ENCODE results near the gene AOC3. TPM values are rescaled to one million over a fixed set of nuclear protein-coding genes. Genes with fewer than 3 reads are reported as not detected.

Gene AOC3
- total and polyA plus RNA-seq, 2 of the 13 experiments (the other 11 are each of a cell fraction or from before 2014, with no cell fraction given), result 8.7 to 51.7 TPM

DNA sequence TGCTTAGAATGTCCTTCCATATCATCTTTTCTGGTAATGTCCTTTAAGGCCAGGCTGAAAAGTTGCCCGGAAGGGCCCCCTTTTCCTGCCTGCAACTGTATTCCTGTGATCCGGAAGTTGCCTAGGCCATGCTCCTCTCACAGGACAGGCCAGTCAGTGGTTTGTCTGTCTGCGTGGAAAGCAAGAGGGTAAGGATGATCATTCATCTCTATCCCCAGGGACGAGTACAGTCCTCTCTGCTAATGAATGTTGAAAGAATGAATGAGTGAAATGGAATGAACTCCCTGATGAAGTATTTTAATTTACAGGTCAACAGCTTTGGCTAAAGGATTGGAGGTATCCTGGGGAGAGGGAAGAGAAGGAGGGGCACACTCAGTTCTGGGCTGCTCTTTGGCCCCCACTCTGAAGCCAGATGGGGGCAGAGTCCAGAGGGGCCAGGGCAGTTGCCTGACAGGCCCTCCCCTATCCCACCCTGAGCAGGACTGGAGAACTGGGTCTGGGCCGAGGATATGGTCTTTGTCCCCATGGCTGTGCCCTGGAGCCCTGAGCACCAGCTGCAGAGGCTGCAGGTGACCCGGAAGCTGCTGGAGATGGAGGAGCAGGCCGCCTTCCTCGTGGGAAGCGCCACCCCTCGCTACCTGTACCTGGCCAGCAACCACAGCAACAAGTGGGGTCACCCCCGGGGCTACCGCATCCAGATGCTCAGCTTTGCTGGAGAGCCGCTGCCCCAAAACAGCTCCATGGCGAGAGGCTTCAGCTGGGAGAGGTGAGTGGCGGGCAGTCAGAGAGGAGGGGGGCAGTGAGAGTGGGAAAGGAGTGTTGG, 3.2 kb downstream of the AOC3 start (continued):
- no peak; the same call in 1 of the 2 replicates for TF ChIP-seq ZNF142 (CRISPR knock-in tag; IDR thresholded peaks at IDR 0.05)
- peak; percentile 75 for TF ChIP-seq CBX1 (IDR thresholded peaks at IDR 0.05; ENCODE audit: low read depth)
- no peak for TF ChIP-seq ZNF383 (CRISPR knock-in tag; IDR thresholded peaks at IDR 0.05; ENCODE audit: borderline replicate concordance)
- TF ChIP-seq POLR2A (IDR thresholded peaks at IDR 0.05; ENCODE audit: insufficient read depth in 1 of 2, low read depth in 2 of 2, low read length in 2 of 2), result peak in 1 of 2 experiments; percentile 45; a peak in 1 of 4 replicates
- peak; percentile 52 for TF ChIP-seq ERF (CRISPR knock-in tag; IDR thresholded peaks at IDR 0.05)
- TF ChIP-seq, protein P1, sequence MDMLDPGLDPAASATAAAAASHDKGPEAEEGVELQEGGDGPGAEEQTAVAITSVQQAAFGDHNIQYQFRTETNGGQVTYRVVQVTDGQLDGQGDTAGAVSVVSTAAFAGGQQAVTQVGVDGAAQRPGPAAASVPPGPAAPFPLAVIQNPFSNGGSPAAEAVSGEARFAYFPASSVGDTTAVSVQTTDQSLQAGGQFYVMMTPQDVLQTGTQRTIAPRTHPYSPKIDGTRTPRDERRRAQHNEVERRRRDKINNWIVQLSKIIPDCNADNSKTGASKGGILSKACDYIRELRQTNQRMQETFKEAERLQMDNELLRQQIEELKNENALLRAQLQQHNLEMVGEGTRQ (IDR thresholded peaks at IDR 0.05; ENCODE audit: low read depth, low read length), result no peak
- TF ChIP-seq, protein P1 (CRISPR knock-in tag; IDR thresholded peaks at IDR 0.05; ENCODE audit: borderline replicate concordance), result peak; percentile 48; the same call in 1 of the 2 replicates
- TF ChIP-seq JUND (CRISPR knock-in tag; IDR thresholded peaks at IDR 0.05), result no peak
- peak; percentile 69; the same call in 1 of the 2 replicates for TF ChIP-seq ZNF563 (CRISPR knock-in tag; IDR thresholded peaks at IDR 0.05)
- no peak for TF ChIP-seq ZUFSP (CRISPR knock-in tag; IDR thresholded peaks at IDR 0.05; ENCODE audit: borderline replicate concordance)
- TF ChIP-seq ZBED4 (CRISPR knock-in tag; IDR thresholded peaks at IDR 0.05; ENCODE audit: borderline replicate concordance), result peak; percentile 97
- TF ChIP-seq BRCA1 (CRISPR knock-in tag; IDR thresholded peaks at IDR 0.05), result peak; percentile 91

Measured in HepG2 (cell line).